Mucosa of descending colon (tissue), 3 donors: ENCODE data around the gene BLNK. TPM values are rescaled to one million over a fixed set of nuclear protein-coding genes. Genes with fewer than 3 reads are reported as not detected.

ENCODE experiments used
- ATAC-seq: fragments of 200-7000 bp; cut with Tn5 transposase; one replicate; pipeline ENCODE4 v1.9.1; 2020; ENCODE audit warnings: mild to moderate bottlenecking, moderate library complexity
- DNase-seq, 3 donors: peaks; one replicate each; pipeline ENCODE4 v3.0.0-alpha.2; 2020
- H3K36me3 ChIP-seq: fragments of 200-600 bp; one replicate; pipeline ENCODE4 v1.8.0; 2021; ENCODE audit warnings: low read depth, mild to moderate bottlenecking
- H3K4me1 ChIP-seq: fragments of 200-600 bp; one replicate; pipeline ENCODE4 v1.8.0; 2021; ENCODE audit warnings: low read depth, mild to moderate bottlenecking
- H3K4me3 ChIP-seq: fragments of 200-600 bp; one replicate; pipeline ENCODE4 v1.8.0; 2021; ENCODE audit warnings: mild to moderate bottlenecking
- H3K9me3 ChIP-seq: fragments of 200-600 bp; one replicate; pipeline ENCODE4 v1.8.0; 2021; ENCODE audit warnings: mild to moderate bottlenecking
- CTCF ChIP-seq: fragments of 200-600 bp; IDR thresholded peaks from one replicate; pipeline ENCODE4 v1.8.0; 2022; ENCODE audit warnings: antibody characterized with exemption, mild to moderate bottlenecking
- intact Hi-C, 2 donors: fragments of 100-400 bp; cut with DNase I in 1 of 2; cut with micrococcal nuclease in 1 of 2; formaldehyde crosslinking; loops; one replicate each; pipeline versions ENCODE4 v1.11.0 to v1.11.1; 2022; cut with DNase I, micrococcal nuclease
- total RNA-seq, 3 donors: library from RNA; stranded (reverse); fragmentation: NEBNext Ultra II Directional in 2 of 3; extraction: Animal tissue kit (Norgen Biotek cat#: 25700) in 2 of 3; gene quantifications; one replicate each; pipeline versions ENCODE4 v1.2.1 to v1.2.4, GENCODE V29; 2021 to 2023
- donor health status: DM: no; HTN: no; CAD: no; lungs with moderate emphysema.
- donor health status: DM: no; HTN: no; CAD: no.
- donor health status: DM: no; HTN: yes; CAD: no.

BLNK gene
- total RNA-seq, 3 donors from 2014 or later, result 13.2 to 45.7 (median 30.4) TPM

- no peak overlapping the region for H3K4me3 ChIP-seq
- intact Hi-C loops, result no loop called here
- no peaks in the 10 kb centered on the region for H3K36me3 ChIP-seq
- ATAC-seq (no peak), DNase-seq (no peak)
- no peak for TF ChIP-seq CTCF
- H3K9me3 ChIP-seq, result no peaks in the 10 kb centered on the region
- H3K4me1 ChIP-seq, result no peaks in the 10 kb centered on the region
Observed at GRCh38 chr10:96301616-96302015, 30.2 kb upstream of the BLNK start.

GRCh38 chr10:96299383-96299782 is 28.0 kb upstream of the BLNK start:
- TF ChIP-seq CTCF, result no peak
- no peaks in the 10 kb centered on the region for H3K36me3 ChIP-seq
- H3K4me1 ChIP-seq, result no peaks in the 10 kb centered on the region
- H3K9me3 ChIP-seq, result no peaks in the 10 kb centered on the region
- DNase-seq (no peak), ATAC-seq (no peak)
- intact Hi-C loops, result no loop called here
- H3K4me3 ChIP-seq, result no peak overlapping the region

- Histone ChIP-seq H3K4me1 (no peaks in the 10 kb centered on the region), H3K36me3 (no peaks in the 10 kb centered on the region), H3K9me3 (no peaks in the 10 kb centered on the region), H3K4me3 (no peak overlapping the region)
- DNase-seq (no peak), ATAC-seq (no peak)
- TF ChIP-seq CTCF, result no peak
- intact Hi-C loops, result no loop called here
Observed at GRCh38 chr10:96298362-96298761, 27.0 kb upstream of the BLNK start.

DNA sequence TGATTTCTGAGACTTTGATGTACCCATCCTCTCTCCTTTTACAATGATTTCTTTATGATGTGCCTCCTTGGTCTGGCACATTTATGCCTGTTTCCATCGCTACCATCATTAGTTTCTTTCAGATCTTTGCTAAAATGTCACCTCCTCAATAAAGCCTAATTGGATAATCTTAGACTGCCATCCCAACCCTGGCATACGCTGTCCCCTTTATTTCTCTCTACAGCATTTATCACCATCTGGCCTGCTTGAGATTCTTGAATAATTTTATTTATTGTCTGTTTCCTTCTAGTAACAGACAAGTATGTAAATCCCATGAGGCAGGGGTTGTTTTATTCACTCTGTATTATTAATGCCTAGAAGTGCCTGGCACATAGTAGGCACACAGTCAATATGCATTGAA is 26.1 kb upstream of the BLNK start:
- Histone ChIP-seq H3K9me3 (no peaks in the 10 kb centered on the region), H3K4me1 (no peaks in the 10 kb centered on the region), H3K36me3 (no peaks in the 10 kb centered on the region), H3K4me3 (no peak overlapping the region)
- intact Hi-C loops, result no loop called here
- no peak for TF ChIP-seq CTCF
- DNase-seq (no peak), ATAC-seq (no peak)

GRCh38 chr10:96295475-96295874 is 24.1 kb upstream of the BLNK start:
- no peak overlapping the region for H3K4me3 ChIP-seq
- ATAC-seq (no peak), DNase-seq (no peak)
- H3K9me3 ChIP-seq, result no peaks in the 10 kb centered on the region
- no peaks in the 10 kb centered on the region for H3K4me1 ChIP-seq
- no peaks in the 10 kb centered on the region for H3K36me3 ChIP-seq
- TF ChIP-seq CTCF, result no peak
- intact Hi-C loops, result no loop called here
